OCI-LY3 (cell line): ENCODE results near the gene CD207.
"Not testable (repeated sequence)": the region's sequence is repeated elsewhere in the genome, so short reads cannot be mapped to it uniquely, and the experiment has no call there.

Source experiments
- H2AFZ ChIP-seq: fragments of 200-600, 300-600 bp; shearing (Covaris generic); 2 replicates; pipeline ENCODE4 v1.6.0; 2014; ENCODE audit warnings: antibody characterized with exemption, low read depth, low read length
- H3K27ac ChIP-seq: fragments of 200-600, 300-600 bp; sonication (generic); 2 replicates; pipeline ENCODE4 v1.5.1; 2014; ENCODE audit warnings: mild to moderate bottlenecking, low read length, moderate library complexity, mixed read lengths
- H3K27me3 ChIP-seq: fragments of 200-600, 300-600 bp; sonication (generic); 2 replicates; pipeline ENCODE4 v1.6.1; 2014; ENCODE audit warnings: low read depth, low read length, mixed read lengths
- H3K36me3 ChIP-seq: fragments of 200-600, 300-600 bp; sonication (generic); replicated peaks from 2 replicates; pipeline ENCODE3; 2014; ENCODE audit warnings: low read depth, low read length, mixed read lengths
- H3K4me1 ChIP-seq: fragments of 300-600, 200-600 bp; sonication (generic); 2 replicates; pipeline ENCODE4 v1.6.1; 2014; ENCODE audit warnings: low read length, mixed read lengths
- H3K4me2 ChIP-seq: fragments of 200-600, 300-600 bp; sonication (generic); 2 replicates; pipeline ENCODE4 v1.6.1; 2014; ENCODE audit warnings: low read length, mixed read lengths
- H3K4me3 ChIP-seq: fragments of 300-600, 200-600 bp; sonication (generic); 2 replicates; pipeline ENCODE4 v1.5.1; 2014; ENCODE audit warnings: antibody characterized with exemption, mild to moderate bottlenecking, low read length, moderate library complexity
- H3K79me2 ChIP-seq: fragments of 300-600, 200-600 bp; shearing (Covaris generic); 2 replicates; pipeline ENCODE4 v1.6.1; 2014; ENCODE audit warnings: mild to moderate bottlenecking, low read length, mixed read lengths
- H3K9ac ChIP-seq: fragments of 300-600, 200-600 bp; shearing (Covaris generic); 2 replicates; pipeline ENCODE4 v1.6.0; 2014; ENCODE audit warnings: mild to moderate bottlenecking, low read length, moderate library complexity
- H3K9me3 ChIP-seq: fragments of 200-600, 300-600 bp; shearing (Covaris generic); 2 replicates; pipeline ENCODE4 v1.6.1; 2014; ENCODE audit warnings: low read length, mixed read lengths; ENCODE audit not compliant: insufficient read depth
- H4K20me1 ChIP-seq: fragments of 200-600, 300-600 bp; sonication (generic); 2 replicates; pipeline ENCODE4 v1.6.1; 2016; ENCODE audit warnings: low read length, mixed read lengths; ENCODE audit not compliant: insufficient read depth
- EZH2phosphoT487 ChIP-seq: fragments of 200-600 bp; shearing (Covaris generic); IDR thresholded peaks from 2 replicates; pipeline ENCODE4 v1.6.1; 2018; ENCODE audit warnings: antibody characterized with exemption, mixed run types, low read depth
- TF ChIP-seq, protein P1 (sequence below): fragments of 200-600, 300-600 bp; sonication (generic); IDR thresholded peaks from 2 replicates; pipeline ENCODE4 v1.5.1; 2014; ENCODE audit warnings: antibody characterized with exemption, low read length, low read depth

The CD207 gene

DNA sequence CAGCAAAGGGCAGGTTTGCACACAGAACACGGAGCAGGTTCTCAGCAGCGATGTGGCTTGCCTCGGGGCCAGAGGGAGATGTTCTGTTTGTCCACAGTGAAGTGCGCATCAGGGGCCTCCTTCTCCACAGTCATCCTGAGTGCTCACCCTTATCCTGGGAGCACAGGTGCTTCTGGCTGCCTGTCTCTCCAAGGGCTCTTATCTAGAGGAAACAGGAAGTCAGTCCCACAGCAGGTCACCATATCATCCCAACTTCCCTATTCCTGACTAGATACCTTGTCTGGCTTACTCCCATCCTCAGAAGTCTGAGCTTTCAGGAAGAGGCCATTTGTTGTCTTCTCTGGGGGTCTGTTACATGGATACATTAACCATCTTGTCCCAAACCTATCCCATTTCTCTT is at the start of gene CD207:
Gene CD207 (minus strand): TSS at position 174 of the 400 bp plus-strand sequence. CDS start 40 bp downstream, at position 134.
- no peaks in the 10 kb centered on the region for H3K4me1 ChIP-seq
- no peak within 1 kb of the TSS for H3K4me3 ChIP-seq
- no peak within 1 kb of the TSS for H2AFZ ChIP-seq
- no peaks in the 10 kb centered on the region for H3K79me2 ChIP-seq
- no peak for TF ChIP-seq EZH2phosphoT487
- TF ChIP-seq, protein P1, sequence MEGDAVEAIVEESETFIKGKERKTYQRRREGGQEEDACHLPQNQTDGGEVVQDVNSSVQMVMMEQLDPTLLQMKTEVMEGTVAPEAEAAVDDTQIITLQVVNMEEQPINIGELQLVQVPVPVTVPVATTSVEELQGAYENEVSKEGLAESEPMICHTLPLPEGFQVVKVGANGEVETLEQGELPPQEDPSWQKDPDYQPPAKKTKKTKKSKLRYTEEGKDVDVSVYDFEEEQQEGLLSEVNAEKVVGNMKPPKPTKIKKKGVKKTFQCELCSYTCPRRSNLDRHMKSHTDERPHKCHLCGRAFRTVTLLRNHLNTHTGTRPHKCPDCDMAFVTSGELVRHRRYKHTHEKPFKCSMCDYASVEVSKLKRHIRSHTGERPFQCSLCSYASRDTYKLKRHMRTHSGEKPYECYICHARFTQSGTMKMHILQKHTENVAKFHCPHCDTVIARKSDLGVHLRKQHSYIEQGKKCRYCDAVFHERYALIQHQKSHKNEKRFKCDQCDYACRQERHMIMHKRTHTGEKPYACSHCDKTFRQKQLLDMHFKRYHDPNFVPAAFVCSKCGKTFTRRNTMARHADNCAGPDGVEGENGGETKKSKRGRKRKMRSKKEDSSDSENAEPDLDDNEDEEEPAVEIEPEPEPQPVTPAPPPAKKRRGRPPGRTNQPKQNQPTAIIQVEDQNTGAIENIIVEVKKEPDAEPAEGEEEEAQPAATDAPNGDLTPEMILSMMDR, result no peak
- no peaks in the 10 kb centered on the region for H3K9me3 ChIP-seq
- H3K27me3 ChIP-seq, result peaks cover 1% of the 10 kb centered on the region; the same call in 1 of the 2 replicates
- H3K36me3 ChIP-seq, result no peaks in the 10 kb centered on the region
- H3K9ac ChIP-seq, result no peak within 1 kb of the TSS
- H4K20me1 ChIP-seq, result no peaks in the 10 kb centered on the region
- no peak within 1 kb of the TSS for H3K27ac ChIP-seq
- no peak within 1 kb of the TSS for H3K4me2 ChIP-seq

DNA sequence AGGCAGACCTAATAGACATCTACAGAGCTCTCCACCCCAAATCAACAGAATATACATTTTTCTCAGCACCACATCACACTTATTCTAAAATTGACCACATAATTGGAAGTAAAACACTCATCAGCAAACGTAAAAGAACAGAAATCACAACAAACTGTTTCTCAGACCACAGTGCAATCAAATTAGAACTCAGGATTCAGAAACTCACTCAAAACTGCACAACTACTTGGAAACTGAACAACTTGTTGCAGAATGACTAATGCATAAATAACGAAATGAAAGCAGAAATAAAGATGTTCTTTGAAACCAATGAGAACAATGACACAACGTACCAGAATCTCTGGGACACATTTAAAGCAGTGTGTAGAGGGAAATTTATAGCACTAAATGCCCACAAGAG is 42.9 kb upstream of the CD207 start:
- H3K36me3 ChIP-seq, H3K4me3 ChIP-seq, H3K4me1 ChIP-seq, H3K27me3 ChIP-seq, H3K79me2 ChIP-seq, H3K9me3 ChIP-seq, H3K4me2 ChIP-seq, H3K27ac ChIP-seq, H4K20me1 ChIP-seq, H3K9ac ChIP-seq, H2AFZ ChIP-seq: not testable (repeated sequence)

DNA sequence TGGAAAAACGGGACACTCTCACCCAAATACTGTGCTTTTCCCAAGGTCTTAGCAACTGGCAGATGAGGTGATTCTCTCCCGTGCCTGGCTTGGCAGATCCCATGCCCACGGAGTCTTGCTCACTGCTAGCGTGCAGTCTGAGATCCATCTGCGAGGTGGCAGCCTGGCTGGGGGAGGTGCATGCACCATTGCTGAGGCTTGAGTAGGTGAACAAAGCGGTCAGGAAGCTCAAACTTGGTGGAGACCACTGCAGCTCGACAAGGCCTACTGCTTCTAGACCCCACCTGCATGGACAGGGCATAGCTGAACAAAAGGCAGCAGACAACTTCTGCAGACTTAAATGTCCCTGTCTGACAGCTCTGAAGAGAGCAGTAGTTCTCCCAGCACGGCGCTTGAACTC is 40.5 kb upstream of the CD207 start:
- not testable (repeated sequence) for H2AFZ ChIP-seq, H3K79me2 ChIP-seq, H3K36me3 ChIP-seq, H3K27me3 ChIP-seq, H3K9ac ChIP-seq, H3K4me2 ChIP-seq, H3K9me3 ChIP-seq, H3K27ac ChIP-seq, H3K4me1 ChIP-seq, H4K20me1 ChIP-seq, H3K4me3 ChIP-seq

DNA sequence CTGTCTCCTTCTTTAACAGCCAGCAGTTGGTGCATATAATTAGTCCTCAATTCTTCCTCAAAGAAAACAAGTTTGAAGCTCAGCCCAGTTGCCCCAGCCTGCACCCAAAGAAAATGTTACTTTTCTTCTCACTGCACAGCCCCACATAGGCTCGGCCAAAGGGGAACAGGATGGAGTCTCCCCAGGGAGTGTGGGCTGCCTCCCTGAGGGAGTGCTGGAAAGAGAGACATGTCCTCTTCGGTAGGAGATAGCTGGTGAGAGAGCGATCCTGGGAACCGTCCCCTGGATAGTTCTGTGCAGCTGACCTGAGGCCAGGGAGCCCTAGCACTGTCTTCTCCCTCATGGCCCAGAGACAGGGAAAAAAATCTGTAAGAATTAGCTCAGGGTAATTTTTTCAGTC is 37.9 kb upstream of the CD207 start:
- no peaks in the 10 kb centered on the region for H4K20me1 ChIP-seq
- TF ChIP-seq, protein P1, result no peak
- no peaks in the 10 kb centered on the region for H3K36me3 ChIP-seq
- no peak overlapping the region for H3K27ac ChIP-seq
- no peak overlapping the region for H3K4me2 ChIP-seq
- H3K9me3 ChIP-seq, result no peaks in the 10 kb centered on the region
- no peak overlapping the region for H2AFZ ChIP-seq
- H3K4me1 ChIP-seq, result no peaks in the 10 kb centered on the region
- H3K27me3 ChIP-seq, result peaks cover 4% of the 10 kb centered on the region; the same call in 1 of the 2 replicates
- H3K4me3 ChIP-seq, result no peak overlapping the region
- no peaks in the 10 kb centered on the region for H3K79me2 ChIP-seq
- no peak overlapping the region for H3K9ac ChIP-seq

DNA sequence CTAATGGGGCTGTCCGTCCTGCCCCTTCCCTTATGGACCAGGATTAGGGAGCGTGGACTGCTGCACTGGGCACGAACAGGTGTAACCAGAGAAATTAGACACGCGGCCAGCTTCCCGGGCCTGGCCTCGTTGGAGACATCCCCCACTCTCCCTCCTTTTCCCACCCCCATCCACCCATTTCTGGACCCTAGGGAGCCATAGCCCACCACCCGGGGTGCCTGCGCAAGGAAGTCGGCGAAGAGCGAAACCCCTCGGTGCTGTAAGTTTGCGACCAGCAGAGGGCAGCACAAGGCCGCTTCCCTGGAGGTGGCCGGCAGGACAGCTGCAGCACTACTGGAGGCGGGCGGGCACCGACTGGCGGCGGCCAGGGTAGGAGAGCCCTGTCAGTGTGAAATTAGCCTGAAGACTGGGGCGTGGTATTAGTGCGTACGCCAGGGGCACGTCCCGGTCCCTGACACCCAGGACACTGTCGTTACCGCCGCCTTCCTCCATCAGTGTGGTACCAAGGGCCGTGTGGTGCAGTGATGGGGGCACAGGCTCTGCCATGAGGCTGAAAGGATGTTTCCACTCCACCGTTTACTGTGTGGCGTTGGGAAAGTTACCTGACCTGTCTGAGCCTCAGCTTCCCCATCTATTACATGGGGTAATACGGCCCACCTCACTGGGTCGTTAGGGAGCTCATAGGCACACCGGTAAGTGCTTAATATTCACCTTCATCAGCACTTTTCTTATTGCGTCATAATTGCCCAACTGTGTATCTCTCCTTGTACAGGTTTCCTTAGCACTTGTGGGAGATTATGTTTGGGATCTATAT is 36.0 kb upstream of the CD207 start:
- peak overlapping the region; percentile 52 for H3K4me3 ChIP-seq

More for the DNA sequence above, 36.0 kb upstream of the CD207 start:
- no peak overlapping the region for H3K27ac ChIP-seq
- no peaks in the 10 kb centered on the region for H4K20me1 ChIP-seq
- H3K79me2 ChIP-seq, result no peaks in the 10 kb centered on the region
- no peak overlapping the region; the same call in 1 of the 2 replicates for H2AFZ ChIP-seq
- H3K9me3 ChIP-seq, result no peaks in the 10 kb centered on the region
- H3K36me3 ChIP-seq, result no peaks in the 10 kb centered on the region
- no peak overlapping the region for H3K9ac ChIP-seq
- TF ChIP-seq, protein P1, result peak; percentile 85
- TF ChIP-seq EZH2phosphoT487, result no peak
- H3K27me3 ChIP-seq, result peaks cover 6% of the 10 kb centered on the region; the same call in 1 of the 2 replicates
- peak overlapping the region; percentile 66 for H3K4me2 ChIP-seq
- H3K4me1 ChIP-seq, result no peaks in the 10 kb centered on the region
